ENCODE results near the gene SLC9A3.

SLC9A3 gene

DNA sequence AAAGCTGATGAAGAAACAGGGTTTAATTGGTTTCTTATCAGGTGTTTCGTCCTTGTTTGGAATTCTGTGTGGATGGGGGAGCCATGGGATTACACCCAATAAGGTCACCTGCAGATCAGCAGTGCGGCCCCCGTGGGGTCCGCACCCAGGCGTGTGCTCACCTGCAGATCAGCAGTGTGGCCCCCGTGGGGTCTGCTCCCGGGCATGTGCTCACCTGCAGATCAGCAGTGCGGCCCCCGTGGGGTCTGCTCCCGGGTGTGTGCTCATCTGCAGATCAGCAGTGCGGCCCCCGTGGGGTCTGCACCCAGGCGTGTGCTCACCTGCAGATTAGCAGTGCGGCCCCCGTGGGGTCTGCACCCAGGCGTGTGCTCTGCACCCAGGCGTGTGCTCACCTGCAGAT lies 46.2 kb upstream of the SLC9A3 start:
- H3K4me3 ChIP-seq (replicated peaks in 1 of 2; ENCODE audit: low read depth in 2 of 2, low read length in 2 of 2): no peak overlapping the region
- TF ChIP-seq, protein P1, sequence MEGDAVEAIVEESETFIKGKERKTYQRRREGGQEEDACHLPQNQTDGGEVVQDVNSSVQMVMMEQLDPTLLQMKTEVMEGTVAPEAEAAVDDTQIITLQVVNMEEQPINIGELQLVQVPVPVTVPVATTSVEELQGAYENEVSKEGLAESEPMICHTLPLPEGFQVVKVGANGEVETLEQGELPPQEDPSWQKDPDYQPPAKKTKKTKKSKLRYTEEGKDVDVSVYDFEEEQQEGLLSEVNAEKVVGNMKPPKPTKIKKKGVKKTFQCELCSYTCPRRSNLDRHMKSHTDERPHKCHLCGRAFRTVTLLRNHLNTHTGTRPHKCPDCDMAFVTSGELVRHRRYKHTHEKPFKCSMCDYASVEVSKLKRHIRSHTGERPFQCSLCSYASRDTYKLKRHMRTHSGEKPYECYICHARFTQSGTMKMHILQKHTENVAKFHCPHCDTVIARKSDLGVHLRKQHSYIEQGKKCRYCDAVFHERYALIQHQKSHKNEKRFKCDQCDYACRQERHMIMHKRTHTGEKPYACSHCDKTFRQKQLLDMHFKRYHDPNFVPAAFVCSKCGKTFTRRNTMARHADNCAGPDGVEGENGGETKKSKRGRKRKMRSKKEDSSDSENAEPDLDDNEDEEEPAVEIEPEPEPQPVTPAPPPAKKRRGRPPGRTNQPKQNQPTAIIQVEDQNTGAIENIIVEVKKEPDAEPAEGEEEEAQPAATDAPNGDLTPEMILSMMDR (IDR thresholded peaks at IDR 0.05; ENCODE audit: low read depth, low read length): no peak
- no peak for DNase-seq (ENCODE audit: low read depth in 2 of 2)

DNA sequence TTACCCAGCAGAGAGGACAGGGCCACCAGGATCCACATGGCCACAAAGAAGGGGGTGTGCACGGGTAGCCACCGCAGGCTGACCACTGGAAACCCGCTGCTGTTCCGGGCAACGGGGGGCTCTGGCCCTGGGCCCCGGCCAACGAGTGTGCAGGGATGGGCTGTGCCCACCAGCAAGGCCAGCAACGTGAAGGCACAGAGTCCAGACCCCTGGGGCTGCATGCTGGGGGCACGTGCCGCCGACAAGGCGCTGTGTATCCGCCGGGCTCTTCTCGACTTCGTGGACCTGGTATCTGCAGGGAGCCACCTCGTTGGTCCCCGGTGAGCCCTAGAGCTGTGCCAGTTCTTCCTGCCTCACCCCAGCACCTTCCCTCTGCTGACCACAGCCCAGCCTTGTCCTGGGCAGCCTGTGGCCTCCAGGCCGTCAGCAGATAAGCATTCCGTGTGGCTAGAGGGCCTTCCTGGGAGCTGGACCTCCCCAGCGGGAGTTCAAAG lies 45.7 kb upstream of the SLC9A3 start:
- no peak for DNase-seq (ENCODE audit: low read depth in 2 of 2)
- no peak overlapping the region for H3K4me3 ChIP-seq (replicated peaks in 1 of 2; ENCODE audit: low read depth in 2 of 2, low read length in 2 of 2)
- TF ChIP-seq, protein P1 (IDR thresholded peaks at IDR 0.05; ENCODE audit: low read depth, low read length): no peak

DNA sequence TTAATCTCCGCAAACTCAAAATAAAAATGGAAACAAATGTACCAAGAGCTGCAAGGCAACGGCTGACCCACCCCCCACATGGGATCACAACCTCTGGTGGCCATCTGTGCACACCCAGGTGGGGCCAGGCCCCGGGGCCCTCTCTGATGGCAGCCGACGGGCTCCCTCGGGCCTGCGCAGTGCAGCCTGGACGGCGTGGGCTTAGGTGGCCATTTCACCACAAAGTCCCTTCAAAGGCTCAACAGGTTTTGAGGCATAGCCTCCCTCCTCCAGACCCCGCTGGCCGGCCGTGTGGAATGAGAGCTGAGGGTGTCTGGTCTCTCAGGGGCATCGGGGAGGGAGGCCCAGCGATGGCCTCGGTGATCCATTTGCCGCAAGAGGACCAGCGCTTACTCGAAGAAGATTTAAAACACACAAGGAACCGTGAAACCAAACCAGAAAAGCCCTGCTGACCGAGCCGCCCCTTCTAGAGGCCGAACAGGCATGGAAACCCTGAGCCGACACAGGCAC lies 45.2 kb upstream of the SLC9A3 start:
- TF ChIP-seq, protein P1 (IDR thresholded peaks at IDR 0.05; ENCODE audit: low read depth, low read length): no peak
- no peak for DNase-seq (ENCODE audit: low read depth in 2 of 2)

DNA sequence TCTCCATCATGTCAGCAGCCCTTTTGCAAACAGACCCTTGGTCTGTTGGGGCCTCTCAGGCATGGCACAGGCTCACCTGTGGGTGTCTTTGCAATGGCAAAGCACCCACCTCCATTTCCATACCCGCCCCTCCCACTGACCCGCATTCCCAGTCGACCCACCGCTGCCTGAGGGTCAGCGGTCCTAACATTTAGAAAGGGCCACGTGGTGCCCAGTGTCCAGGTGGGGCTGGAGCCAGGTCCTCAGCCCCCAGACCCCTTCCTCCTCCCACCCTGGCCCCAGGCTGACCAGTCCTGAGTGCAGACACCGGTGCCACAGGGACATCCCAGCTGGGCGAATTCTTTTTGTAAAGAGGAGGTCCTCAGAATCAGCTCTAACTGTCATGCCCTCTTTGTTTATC lies 44.6 kb upstream of the SLC9A3 start:
- TF ChIP-seq, protein P1 (IDR thresholded peaks at IDR 0.05; ENCODE audit: low read depth, low read length): no peak
- H3K4me3 ChIP-seq (replicated peaks in 1 of 2; ENCODE audit: low read depth in 2 of 2, low read length in 2 of 2): no peak overlapping the region
- no peak for DNase-seq (ENCODE audit: low read depth in 2 of 2)

More for the DNA sequence above, 45.2 kb upstream of the SLC9A3 start:
- no peak overlapping the region for H3K4me3 ChIP-seq (replicated peaks in 1 of 2; ENCODE audit: low read depth in 2 of 2, low read length in 2 of 2)

DNA sequence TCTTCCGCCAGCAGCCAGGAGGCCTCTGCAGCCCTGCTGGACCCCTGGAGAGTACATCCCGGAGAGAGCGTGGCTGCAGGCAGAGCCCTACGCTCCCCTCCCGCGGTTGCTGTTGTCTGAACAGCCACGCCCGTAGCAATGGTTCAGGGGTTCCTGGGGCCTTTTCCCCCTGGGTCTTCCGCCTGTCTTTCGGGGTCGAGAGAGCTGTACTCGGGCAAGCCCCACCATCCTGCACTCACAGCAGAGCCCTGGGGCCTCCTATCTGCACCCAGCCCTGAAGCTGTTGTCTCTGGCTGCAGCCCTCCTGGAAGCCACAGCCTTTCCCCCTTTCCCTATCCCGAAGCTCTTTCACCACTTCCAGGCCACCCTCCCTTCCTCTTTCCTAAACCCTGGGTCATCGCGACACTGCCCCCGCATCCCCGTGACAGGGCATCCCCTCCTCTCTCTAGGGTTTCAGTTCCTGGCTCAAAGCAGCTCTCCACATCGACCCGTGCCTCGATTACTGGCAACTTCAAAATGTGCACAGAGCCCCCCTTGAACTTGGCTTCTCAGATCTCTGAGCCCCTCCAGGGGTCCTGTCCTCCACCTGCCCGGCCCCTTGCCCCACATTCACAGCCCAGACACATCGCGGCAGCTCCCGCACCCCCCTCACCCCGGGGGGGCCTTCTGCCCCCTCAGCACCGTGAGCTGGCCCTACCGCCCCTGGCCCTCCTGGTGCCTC lies 44.0 kb upstream of the SLC9A3 start:
- H3K4me3 ChIP-seq (replicated peaks in 1 of 2; ENCODE audit: low read depth in 2 of 2, low read length in 2 of 2): no peak overlapping the region
- TF ChIP-seq, protein P1 (IDR thresholded peaks at IDR 0.05; ENCODE audit: low read depth, low read length): no peak
- no peak for DNase-seq (ENCODE audit: low read depth in 2 of 2)

DNA sequence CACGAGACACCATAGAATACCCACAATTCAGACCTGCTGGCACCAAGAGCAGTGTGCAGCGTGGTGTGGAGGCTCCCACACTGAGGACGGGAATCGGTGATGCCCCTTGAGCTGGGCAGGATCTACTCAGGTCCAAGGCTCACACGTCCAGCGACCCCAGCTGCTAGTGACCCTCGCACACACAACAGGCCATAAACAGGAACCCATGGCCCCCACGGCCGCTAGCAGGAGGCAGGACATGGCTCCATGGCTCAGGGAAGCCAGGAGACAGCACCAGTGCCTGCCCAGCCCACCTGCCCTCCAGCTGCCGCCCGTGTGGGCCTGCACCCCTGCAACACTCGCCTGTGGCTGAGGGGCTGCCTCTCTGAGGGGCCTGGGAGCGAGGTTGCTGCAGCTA lies 43.4 kb upstream of the SLC9A3 start:
- TF ChIP-seq, protein P1 (IDR thresholded peaks at IDR 0.05; ENCODE audit: low read depth, low read length): no peak
- H3K4me3 ChIP-seq (replicated peaks in 1 of 2; ENCODE audit: low read depth in 2 of 2, low read length in 2 of 2): no peak overlapping the region
- no peak for DNase-seq (ENCODE audit: low read depth in 2 of 2)
